Measurements from ENCODE around the gene ZNF653.

DNA sequence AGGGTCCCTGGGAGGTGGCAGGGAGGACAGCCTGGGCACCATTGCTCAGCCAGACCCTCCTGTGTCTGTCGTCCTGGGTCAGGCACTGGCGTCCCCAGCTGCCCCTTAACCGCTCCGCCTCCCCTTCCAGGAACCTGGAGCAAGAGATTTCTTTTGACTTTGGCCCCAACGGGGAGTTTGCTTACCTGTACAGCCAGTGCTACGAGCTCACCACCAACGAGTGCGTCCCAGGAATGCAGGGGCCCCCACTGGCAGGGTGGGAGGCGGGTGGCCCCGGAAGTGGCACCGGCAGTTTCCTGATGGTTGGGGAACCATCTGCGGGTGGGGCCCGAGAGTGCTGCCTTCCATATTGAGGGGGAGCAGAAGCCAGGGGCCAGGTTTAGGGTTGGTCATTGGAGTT is 57.2 kb downstream of the ZNF653 start:
- no peak for TF ChIP-seq POLR2AphosphoS5 (IDR thresholded peaks at IDR 0.05; ENCODE audit: borderline replicate concordance, low read depth, low read length)
- no peak for TF ChIP-seq EZH2 (IDR thresholded peaks at IDR 0.05)
- TF ChIP-seq FOXP2 (optimal IDR thresholded peaks at IDR 0.05; ENCODE audit: control extremely low read depth, extremely low read length, insufficient read depth) = no peak
